Measurements from ENCODE around the gene BAIAP2L1.

The BAIAP2L1 gene

DNA sequence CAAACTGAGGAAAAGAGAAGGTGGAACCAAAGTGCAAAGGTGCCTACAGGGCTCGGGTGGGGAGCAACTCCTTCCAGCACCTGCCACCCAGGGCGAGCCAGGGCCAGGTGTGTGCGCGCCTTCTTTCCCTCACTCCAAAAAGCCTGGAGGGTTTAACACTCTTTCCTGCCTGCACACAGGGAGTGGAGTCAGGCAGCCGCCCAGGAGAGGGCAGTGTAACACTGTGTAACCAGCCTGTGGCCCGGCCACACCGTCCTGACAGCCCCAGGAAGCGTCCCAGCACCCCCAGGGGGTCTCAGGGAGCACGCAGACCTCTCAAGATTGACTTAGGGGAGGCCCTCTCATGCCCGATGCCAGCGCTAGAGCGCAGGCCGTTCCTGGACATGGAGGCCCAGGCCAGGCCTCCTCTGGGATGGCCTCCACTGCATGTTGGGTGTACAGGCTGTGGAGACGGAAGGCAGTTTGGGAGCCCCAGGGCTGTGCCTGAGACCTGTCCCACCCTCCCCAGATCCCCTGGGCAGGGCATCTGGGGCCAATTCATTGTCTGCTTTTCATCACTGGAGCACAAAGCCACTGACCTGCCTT is 106.0 kb downstream of the BAIAP2L1 start:
- Histone ChIP-seq H3K9me3 (ENCODE audit: control insufficient read depth, insufficient read depth, low read depth, low read length) (no peaks in the 10 kb centered on the region), H3K4me3 (ENCODE audit: low read depth, low read length) (no peak overlapping the region), H3K36me3 (ENCODE audit: control insufficient read depth in 2 of 2, insufficient read depth in 1 of 2, low read length in 2 of 2) (peaks cover 4 to 50% of the 10 kb centered on the region in 2 experiments), H3K27ac (ENCODE audit: extremely low read depth, low read depth, low read length) (no peak overlapping the region; the same call in 1 of the 2 replicates), H3K4me1 (ENCODE audit: control insufficient read depth, insufficient read depth, low read length) (no peaks in the 10 kb centered on the region)
- ChIA-PET CTCF (interaction anchor here (0.6 to 2.9 kb wide), 13 partner anchors 12 to 527 kb away, joined by 3 to 28 read pairs (median 4); partner anchors contain the start of gene BAIAP2L1), POLR2A (no interaction called here)
- no peak for TF ChIP-seq OSR2 (tag by site-specific recombination; IDR thresholded peaks at IDR 0.05)
- no peak for TF ChIP-seq ZBTB8A (tag by site-specific recombination; IDR thresholded peaks at IDR 0.05)
- TF ChIP-seq ZNF621 (tag by site-specific recombination; IDR thresholded peaks at IDR 0.05), result no peak
- no peak for TF ChIP-seq OVOL3 (tag by site-specific recombination; IDR thresholded peaks at IDR 0.05)
- no peak for TF ChIP-seq ZNF658 (tag by site-specific recombination; IDR thresholded peaks at IDR 0.05)
- TF ChIP-seq, protein P1, sequence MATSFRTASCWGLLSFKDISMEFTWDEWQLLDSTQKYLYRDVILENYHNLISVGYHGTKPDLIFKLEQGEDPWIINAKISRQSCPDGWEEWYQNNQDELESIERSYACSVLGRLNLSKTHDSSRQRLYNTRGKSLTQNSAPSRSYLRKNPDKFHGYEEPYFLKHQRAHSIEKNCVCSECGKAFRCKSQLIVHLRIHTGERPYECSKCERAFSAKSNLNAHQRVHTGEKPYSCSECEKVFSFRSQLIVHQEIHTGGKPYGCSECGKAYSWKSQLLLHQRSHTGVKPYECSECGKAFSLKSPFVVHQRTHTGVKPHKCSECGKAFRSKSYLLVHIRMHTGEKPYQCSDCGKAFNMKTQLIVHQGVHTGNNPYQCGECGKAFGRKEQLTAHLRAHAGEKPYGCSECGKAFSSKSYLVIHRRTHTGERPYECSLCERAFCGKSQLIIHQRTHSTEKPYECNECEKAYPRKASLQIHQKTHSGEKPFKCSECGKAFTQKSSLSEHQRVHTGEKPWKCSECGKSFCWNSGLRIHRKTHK (tag by site-specific recombination; IDR thresholded peaks at IDR 0.05), result no peak
- no peak for TF ChIP-seq ZNF19 (tag by site-specific recombination; IDR thresholded peaks at IDR 0.05; ENCODE audit: low read depth)
- no peak for TF ChIP-seq ZNF843 (tag by site-specific recombination; IDR thresholded peaks at IDR 0.05)
- TF ChIP-seq ZNF2 (tag by site-specific recombination; IDR thresholded peaks at IDR 0.05), result peak; percentile 49
- no peak for TF ChIP-seq ZNF555 (tag by site-specific recombination; conservative IDR thresholded peaks at IDR 0.05)
- no peak for TF ChIP-seq ZNF785 (tag by site-specific recombination; IDR thresholded peaks at IDR 0.05)
- peak; percentile 79 for TF ChIP-seq GLIS2 (tag by site-specific recombination; IDR thresholded peaks at IDR 0.05)
- TF ChIP-seq, protein P2, sequence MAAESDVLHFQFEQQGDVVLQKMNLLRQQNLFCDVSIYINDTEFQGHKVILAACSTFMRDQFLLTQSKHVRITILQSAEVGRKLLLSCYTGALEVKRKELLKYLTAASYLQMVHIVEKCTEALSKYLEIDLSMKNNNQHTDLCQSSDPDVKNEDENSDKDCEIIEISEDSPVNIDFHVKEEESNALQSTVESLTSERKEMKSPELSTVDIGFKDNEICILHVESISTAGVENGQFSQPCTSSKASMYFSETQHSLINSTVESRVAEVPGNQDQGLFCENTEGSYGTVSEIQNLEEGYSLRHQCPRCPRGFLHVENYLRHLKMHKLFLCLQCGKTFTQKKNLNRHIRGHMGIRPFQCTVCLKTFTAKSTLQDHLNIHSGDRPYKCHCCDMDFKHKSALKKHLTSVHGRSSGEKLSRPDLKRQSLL (tag by site-specific recombination; IDR thresholded peaks at IDR 0.05), result no peak
- TF ChIP-seq, protein P3, sequence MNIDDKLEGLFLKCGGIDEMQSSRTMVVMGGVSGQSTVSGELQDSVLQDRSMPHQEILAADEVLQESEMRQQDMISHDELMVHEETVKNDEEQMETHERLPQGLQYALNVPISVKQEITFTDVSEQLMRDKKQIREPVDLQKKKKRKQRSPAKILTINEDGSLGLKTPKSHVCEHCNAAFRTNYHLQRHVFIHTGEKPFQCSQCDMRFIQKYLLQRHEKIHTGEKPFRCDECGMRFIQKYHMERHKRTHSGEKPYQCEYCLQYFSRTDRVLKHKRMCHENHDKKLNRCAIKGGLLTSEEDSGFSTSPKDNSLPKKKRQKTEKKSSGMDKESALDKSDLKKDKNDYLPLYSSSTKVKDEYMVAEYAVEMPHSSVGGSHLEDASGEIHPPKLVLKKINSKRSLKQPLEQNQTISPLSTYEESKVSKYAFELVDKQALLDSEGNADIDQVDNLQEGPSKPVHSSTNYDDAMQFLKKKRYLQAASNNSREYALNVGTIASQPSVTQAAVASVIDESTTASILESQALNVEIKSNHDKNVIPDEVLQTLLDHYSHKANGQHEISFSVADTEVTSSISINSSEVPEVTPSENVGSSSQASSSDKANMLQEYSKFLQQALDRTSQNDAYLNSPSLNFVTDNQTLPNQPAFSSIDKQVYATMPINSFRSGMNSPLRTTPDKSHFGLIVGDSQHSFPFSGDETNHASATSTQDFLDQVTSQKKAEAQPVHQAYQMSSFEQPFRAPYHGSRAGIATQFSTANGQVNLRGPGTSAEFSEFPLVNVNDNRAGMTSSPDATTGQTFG (tag by site-specific recombination; IDR thresholded peaks at IDR 0.05; ENCODE audit: borderline replicate concordance), result no peak
- TF ChIP-seq, protein P4, sequence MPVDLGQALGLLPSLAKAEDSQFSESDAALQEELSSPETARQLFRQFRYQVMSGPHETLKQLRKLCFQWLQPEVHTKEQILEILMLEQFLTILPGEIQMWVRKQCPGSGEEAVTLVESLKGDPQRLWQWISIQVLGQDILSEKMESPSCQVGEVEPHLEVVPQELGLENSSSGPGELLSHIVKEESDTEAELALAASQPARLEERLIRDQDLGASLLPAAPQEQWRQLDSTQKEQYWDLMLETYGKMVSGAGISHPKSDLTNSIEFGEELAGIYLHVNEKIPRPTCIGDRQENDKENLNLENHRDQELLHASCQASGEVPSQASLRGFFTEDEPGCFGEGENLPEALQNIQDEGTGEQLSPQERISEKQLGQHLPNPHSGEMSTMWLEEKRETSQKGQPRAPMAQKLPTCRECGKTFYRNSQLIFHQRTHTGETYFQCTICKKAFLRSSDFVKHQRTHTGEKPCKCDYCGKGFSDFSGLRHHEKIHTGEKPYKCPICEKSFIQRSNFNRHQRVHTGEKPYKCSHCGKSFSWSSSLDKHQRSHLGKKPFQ (tag by site-specific recombination; IDR thresholded peaks at IDR 0.05), result no peak
- TF ChIP-seq, protein P5, sequence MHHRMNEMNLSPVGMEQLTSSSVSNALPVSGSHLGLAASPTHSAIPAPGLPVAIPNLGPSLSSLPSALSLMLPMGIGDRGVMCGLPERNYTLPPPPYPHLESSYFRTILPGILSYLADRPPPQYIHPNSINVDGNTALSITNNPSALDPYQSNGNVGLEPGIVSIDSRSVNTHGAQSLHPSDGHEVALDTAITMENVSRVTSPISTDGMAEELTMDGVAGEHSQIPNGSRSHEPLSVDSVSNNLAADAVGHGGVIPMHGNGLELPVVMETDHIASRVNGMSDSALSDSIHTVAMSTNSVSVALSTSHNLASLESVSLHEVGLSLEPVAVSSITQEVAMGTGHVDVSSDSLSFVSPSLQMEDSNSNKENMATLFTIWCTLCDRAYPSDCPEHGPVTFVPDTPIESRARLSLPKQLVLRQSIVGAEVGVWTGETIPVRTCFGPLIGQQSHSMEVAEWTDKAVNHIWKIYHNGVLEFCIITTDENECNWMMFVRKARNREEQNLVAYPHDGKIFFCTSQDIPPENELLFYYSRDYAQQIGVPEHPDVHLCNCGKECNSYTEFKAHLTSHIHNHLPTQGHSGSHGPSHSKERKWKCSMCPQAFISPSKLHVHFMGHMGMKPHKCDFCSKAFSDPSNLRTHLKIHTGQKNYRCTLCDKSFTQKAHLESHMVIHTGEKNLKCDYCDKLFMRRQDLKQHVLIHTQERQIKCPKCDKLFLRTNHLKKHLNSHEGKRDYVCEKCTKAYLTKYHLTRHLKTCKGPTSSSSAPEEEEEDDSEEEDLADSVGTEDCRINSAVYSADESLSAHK (tag by site-specific recombination; IDR thresholded peaks at IDR 0.05), result no peak
- peak; percentile 15; the same call in 1 of the 2 replicates for TF ChIP-seq KLF8 (tag by site-specific recombination; IDR thresholded peaks at IDR 0.05)
- no peak for TF ChIP-seq ZBTB48 (tag by site-specific recombination; IDR thresholded peaks at IDR 0.05)
- no peak for TF ChIP-seq BCL11B (tag by site-specific recombination; IDR thresholded peaks at IDR 0.05; ENCODE audit: low read depth)
- no peak for TF ChIP-seq ZSCAN23 (tag by site-specific recombination; IDR thresholded peaks at IDR 0.05)
- no peak for TF ChIP-seq ZNF701 (tag by site-specific recombination; IDR thresholded peaks at IDR 0.05)
- no peak for TF ChIP-seq BCL11A (tag by site-specific recombination; IDR thresholded peaks at IDR 0.05; ENCODE audit: low read depth)
- no peak for TF ChIP-seq ZNF747 (tag by site-specific recombination; IDR thresholded peaks at IDR 0.05)
- TF ChIP-seq ZNF274 (IDR thresholded peaks at IDR 0.05; ENCODE audit: low read length), result no peak
- no peak for TF ChIP-seq ZNF274 (tag by site-specific recombination; IDR thresholded peaks at IDR 0.05; ENCODE audit: borderline replicate concordance)
- TF ChIP-seq ZNF248 (tag by site-specific recombination; IDR thresholded peaks at IDR 0.05), result no peak
- TF ChIP-seq ZNF558 (tag by site-specific recombination; IDR thresholded peaks at IDR 0.05), result no peak
